Measurements from ENCODE around the gene TCHHL1. TPM values are rescaled to one million over a fixed set of nuclear protein-coding genes. Genes with fewer than 3 reads are reported as not detected.

TCHHL1 gene
- total and polyA plus RNA-seq, 2 of the 13 experiments (the other 11 are each of a cell fraction or from before 2014, with no cell fraction given), result not detected

GRCh38 chr1:152047730-152048415, 41.0 kb downstream of the TCHHL1 start (continued):
- TF ChIP-seq ZHX2 (IDR thresholded peaks at IDR 0.05; ENCODE audit: low read depth), result no peak
- TF ChIP-seq ZHX2 (CRISPR knock-in tag; IDR thresholded peaks at IDR 0.05; ENCODE audit: borderline replicate concordance), result no peak
- TF ChIP-seq ZBTB10 (CRISPR knock-in tag; IDR thresholded peaks at IDR 0.05; ENCODE audit: borderline replicate concordance), result no peak
- no peak for TF ChIP-seq NR2F1 (CRISPR knock-in tag; IDR thresholded peaks at IDR 0.05)
- TF ChIP-seq SAFB2 (CRISPR knock-in tag; IDR thresholded peaks at IDR 0.05; ENCODE audit: borderline replicate concordance, low read depth), result no peak
- no peak for TF ChIP-seq ZNF746 (CRISPR knock-in tag; IDR thresholded peaks at IDR 0.05)
- no peak for TF ChIP-seq SOX13 (IDR thresholded peaks at IDR 0.05)
- no peak for TF ChIP-seq SOX13 (CRISPR knock-in tag; conservative IDR thresholded peaks at IDR 0.05 in 1 of 2, IDR thresholded peaks at IDR 0.05 in 1 of 2)
- no peak for TF ChIP-seq FOXK1 (CRISPR knock-in tag; IDR thresholded peaks at IDR 0.05; ENCODE audit: borderline replicate concordance, low read depth)
- TF ChIP-seq ZNF296 (CRISPR knock-in tag; conservative IDR thresholded peaks at IDR 0.05), result no peak
- TF ChIP-seq FOXP4 (CRISPR knock-in tag; IDR thresholded peaks at IDR 0.05), result no peak; the same call in 1 of the 2 replicates
- TF ChIP-seq ZBTB34 (CRISPR knock-in tag; IDR thresholded peaks at IDR 0.05), result peak; percentile 53
- no peak; the same call in 1 of the 2 replicates for TF ChIP-seq ZNF143 (CRISPR knock-in tag; IDR thresholded peaks at IDR 0.05)
- TF ChIP-seq SOX6 (IDR thresholded peaks at IDR 0.05), result no peak
- peak; percentile 70 for TF ChIP-seq SOX6 (CRISPR knock-in tag; IDR thresholded peaks at IDR 0.05)
- TF ChIP-seq ZNF549 (CRISPR knock-in tag; IDR thresholded peaks at IDR 0.05), result no peak
- TF ChIP-seq ZNF354B (CRISPR knock-in tag; IDR thresholded peaks at IDR 0.05), result no peak
- TF ChIP-seq ZNF614 (CRISPR knock-in tag; IDR thresholded peaks at IDR 0.05; ENCODE audit: borderline replicate concordance), result no peak

All from HepG2 (cell line).